HEK293T (cell line): ENCODE measurements around the gene KCNMA1.

ENCODE experiments used
- CTCF ChIA-PET: fragments of 350-600 bp; formaldehyde crosslinking; extraction: SDS; loops from one replicate; lab custom pipeline; 2021; ENCODE audit warnings: antibody characterized with exemption, inconsistent platforms; lab: Yijun Ruan, JAX
- POLR2A ChIA-PET: fragments of 350-600 bp; formaldehyde crosslinking; extraction: SDS; loops from one replicate; lab custom pipeline; 2020; ENCODE audit warnings: antibody characterized with exemption, inconsistent platforms; lab: Yijun Ruan, JAX
- DNase-seq: peaks from one replicate; pipeline ENCODE4 v3.0.0; 2012; ENCODE audit warnings: mixed read lengths; ENCODE audit errors: extremely low spot score
- ARNT ChIP-seq: fragments of 450-650 bp; IDR thresholded peaks from 2 replicates; pipeline ENCODE4 v1.6.1; 2017; ENCODE audit warnings: mild to moderate bottlenecking
- BHLHE40 ChIP-seq: fragments of 450-650 bp; IDR thresholded peaks from 2 replicates; pipeline ENCODE4 v1.6.1; 2016; ENCODE audit warnings: mild to moderate bottlenecking, moderate library complexity, borderline replicate concordance
- CTBP1 ChIP-seq: fragments of 450-650 bp; IDR thresholded peaks from 2 replicates; pipeline ENCODE4 v1.6.1; 2016; ENCODE audit warnings: borderline replicate concordance
- ELF4 ChIP-seq: fragments of 450-650 bp; IDR thresholded peaks from 2 replicates; pipeline ENCODE4 v1.6.1; 2017; ENCODE audit warnings: antibody characterized with exemption
- FOXA1 ChIP-seq: fragments of 450-650 bp; IDR thresholded peaks from 2 replicates; pipeline ENCODE4 v1.6.1; 2016; ENCODE audit warnings: mild to moderate bottlenecking
- FOXK2 ChIP-seq: fragments of 450-650 bp; IDR thresholded peaks from 2 replicates; pipeline ENCODE4 v1.6.1; 2016; ENCODE audit warnings: mild to moderate bottlenecking
- FOXM1 ChIP-seq: fragments of 450-650 bp; IDR thresholded peaks from 2 replicates; pipeline ENCODE4 v1.6.1; 2017; ENCODE audit warnings: mild to moderate bottlenecking, borderline replicate concordance
- HDGF ChIP-seq: fragments of 450-650 bp; IDR thresholded peaks from 2 replicates; pipeline ENCODE4 v1.6.1; 2017; ENCODE audit warnings: antibody characterized with exemption, borderline replicate concordance
- L3MBTL2 ChIP-seq: fragments of 450-650 bp; conservative IDR thresholded peaks from 2 replicates; pipeline ENCODE4 v1.6.1; 2016; ENCODE audit warnings: mild to moderate bottlenecking
- LEF1 ChIP-seq: fragments of 450-650 bp; IDR thresholded peaks from 2 replicates; pipeline ENCODE4 v1.6.1; 2017; ENCODE audit warnings: mild to moderate bottlenecking, borderline replicate concordance
- NFRKB ChIP-seq: fragments of 450-650 bp; IDR thresholded peaks from 2 replicates; pipeline ENCODE4 v1.6.1; 2016; ENCODE audit warnings: mild to moderate bottlenecking, moderate library complexity
- PKNOX1 ChIP-seq: fragments of 450-650 bp; IDR thresholded peaks from 2 replicates; pipeline ENCODE4 v1.6.1; 2016
- SP1 ChIP-seq: fragments of 450-650 bp; IDR thresholded peaks from 2 replicates; pipeline ENCODE4 v1.6.1; 2017
- SUZ12 ChIP-seq: fragments of 450-650 bp; IDR thresholded peaks from 2 replicates; pipeline ENCODE4 v1.6.1; 2016; ENCODE audit warnings: mild to moderate bottlenecking
- TARDBP ChIP-seq: fragments of 450-650 bp; IDR thresholded peaks from 2 replicates; pipeline ENCODE4 v1.6.1; 2016
- ZNF384 ChIP-seq: fragments of 450-650 bp; IDR thresholded peaks from 2 replicates; pipeline ENCODE4 v1.6.1; 2016

KCNMA1 gene

GRCh38 chr10:77001206-77001605 is 636.4 kb downstream of the KCNMA1 start:
- ChIA-PET CTCF (no interaction called here), POLR2A (no interaction called here)
- TF ChIP-seq NFRKB (no peak), FOXA1 (no peak), CTBP1 (no peak), BHLHE40 (no peak), L3MBTL2 (no peak), SUZ12 (no peak), ARNT (no peak), ELF4 (no peak), HDGF (no peak), ZNF384 (no peak), SP1 (no peak), LEF1 (no peak), FOXK2 (no peak), TARDBP (no peak)
- DNase-seq: no peak

- ChIA-PET POLR2A (no interaction called here), CTCF (no interaction called here)
- TF ChIP-seq PKNOX1 (no peak), NFRKB (no peak), BHLHE40 (no peak), ZNF384 (no peak), ARNT (no peak), ELF4 (no peak), TARDBP (no peak), SUZ12 (no peak), SP1 (no peak), LEF1 (no peak), L3MBTL2 (no peak), FOXK2 (no peak), FOXM1 (no peak), FOXA1 (no peak), CTBP1 (no peak), HDGF (no peak)
- DNase-seq: no peak
Observed at GRCh38 chr10:76998451-76998850, 639.2 kb downstream of the KCNMA1 start.

- ChIA-PET POLR2A (no interaction called here), CTCF (no interaction called here)
- TF ChIP-seq PKNOX1 (no peak), BHLHE40 (no peak), TARDBP (no peak), LEF1 (no peak), NFRKB (no peak), FOXK2 (no peak), ELF4 (no peak), ZNF384 (no peak), HDGF (no peak), FOXA1 (no peak), L3MBTL2 (no peak), CTBP1 (no peak), FOXM1 (no peak)
- no peak for DNase-seq
Observed at GRCh38 chr10:76997631-76998030, 640.0 kb downstream of the KCNMA1 start.

GRCh38 chr10:76995023-76995422 is 642.6 kb downstream of the KCNMA1 start:
- POLR2A ChIA-PET: no interaction called here
- no peak for TF ChIP-seq ZNF384
- no peak for TF ChIP-seq FOXM1
- no peak for TF ChIP-seq SUZ12
- TF ChIP-seq HDGF: no peak
- no peak for TF ChIP-seq FOXA1
- no peak for TF ChIP-seq CTBP1
- TF ChIP-seq PKNOX1: no peak
- TF ChIP-seq LEF1: no peak
- no peak for TF ChIP-seq BHLHE40
- TF ChIP-seq L3MBTL2: no peak
- TF ChIP-seq NFRKB: no peak
- no peak for TF ChIP-seq ARNT
- DNase-seq: no peak
- CTCF ChIA-PET: no interaction called here

- CTCF ChIA-PET: no interaction called here
- POLR2A ChIA-PET: no interaction called here
- no peak for TF ChIP-seq FOXK2
- no peak for TF ChIP-seq ELF4
- no peak for TF ChIP-seq CTBP1
- TF ChIP-seq NFRKB: no peak
- TF ChIP-seq SUZ12: no peak
- no peak for TF ChIP-seq FOXA1
- no peak for TF ChIP-seq LEF1
- TF ChIP-seq ARNT: no peak
- TF ChIP-seq FOXM1: no peak
- no peak for TF ChIP-seq TARDBP
- TF ChIP-seq L3MBTL2: no peak
- no peak for TF ChIP-seq HDGF
- no peak for TF ChIP-seq ZNF384
- TF ChIP-seq BHLHE40: no peak
- DNase-seq: no peak
Observed at GRCh38 chr10:76993213-76993612, 644.4 kb downstream of the KCNMA1 start.

- no peak for DNase-seq
- CTCF ChIA-PET: interaction anchor here (0.6 kb wide), 1 partner anchor 213 kb away, joined by 3 read pairs; no protein-coding TSS in a partner anchor
- POLR2A ChIA-PET: no interaction called here
- TF ChIP-seq ZNF384 (no peak), SP1 (no peak), PKNOX1 (no peak), FOXK2 (no peak), LEF1 (no peak), FOXM1 (no peak), HDGF (no peak), ARNT (no peak), TARDBP (no peak), ELF4 (no peak), NFRKB (no peak), L3MBTL2 (no peak), BHLHE40 (no peak)
Observed at GRCh38 chr10:76992467-76992866, 645.1 kb downstream of the KCNMA1 start.
